ENCODE measurements around the gene DENR. TPM values are rescaled to one million over a fixed set of nuclear protein-coding genes. Genes with fewer than 3 reads are reported as not detected.

DENR gene
- total RNA-seq, 1 donor from 2014 or later, result 39.0 TPM

Other genes starting within 250 kb of the DENR start
- 31.7 TPM for gene RSRC2, start 225.9 kb upstream of the DENR start, total RNA-seq
- 15.4 TPM for gene KNTC1, start 225.6 kb upstream of the DENR start, total RNA-seq
- 29.7 TPM for gene HCAR2, start 49.5 kb upstream of the DENR start, total RNA-seq
- gene HCAR3, start 36.0 kb upstream of the DENR start, total RNA-seq, result 9.6 TPM
- gene HCAR1, start 22.0 kb upstream of the DENR start, total RNA-seq, result 0.08 TPM
- 0.24 TPM for gene CCDC62, start 21.7 kb downstream of the DENR start, total RNA-seq
- gene HIP1R, start 82.6 kb downstream of the DENR start, total RNA-seq, result 26.4 TPM
- 51.4 TPM for gene VPS37B, start 143.3 kb downstream of the DENR start, total RNA-seq
- 4.9 TPM for gene ABCB9, start 213.6 kb downstream of the DENR start, total RNA-seq
- 14.7 TPM for gene OGFOD2, start 222.4 kb downstream of the DENR start, total RNA-seq
- 134 TPM for gene ARL6IP4, start 227.9 kb downstream of the DENR start, total RNA-seq